ENCODE results near the gene MTREX.
A peak's percentile ranks its signal among the peaks of the same experiment; 100 is the strongest.

The MTREX gene

GRCh38 chr5:55325621-55326020 lies 17.8 kb downstream of the MTREX start:
- DNase-seq = no peak

- DNase-seq = no peak
Measured at GRCh38 chr5:55327281-55327680, 19.5 kb downstream of the MTREX start.

- DNase-seq = no peak
Measured at GRCh38 chr5:55331321-55331720, 23.5 kb downstream of the MTREX start.

GRCh38 chr5:55333017-55333416 lies 25.2 kb downstream of the MTREX start:
- DNase-seq = no peak

- no peak for DNase-seq
Measured at GRCh38 chr5:55333811-55334210, 26.0 kb downstream of the MTREX start.

- peak in 1 of 2 donors; percentile 2 for DNase-seq
Measured at GRCh38 chr5:55338092-55338613, 30.4 kb downstream of the MTREX start.

GRCh38 chr5:55338810-55339243 lies 31.0 kb downstream of the MTREX start:
- DNase-seq = no peak

- DNase-seq = no peak
Measured at GRCh38 chr5:55343107-55343506, 35.3 kb downstream of the MTREX start.

GRCh38 chr5:55343609-55344008 lies 35.8 kb downstream of the MTREX start:
- DNase-seq = no peak

GRCh38 chr5:55344392-55344992 lies 36.7 kb downstream of the MTREX start:
- peak; percentile 35 to 69 for DNase-seq

GRCh38 chr5:55345327-55345726 lies 37.5 kb downstream of the MTREX start:
- DNase-seq = no peak

- no peak for DNase-seq
Measured at GRCh38 chr5:55347786-55348185, 40.0 kb downstream of the MTREX start.

- no peak for DNase-seq
Measured at GRCh38 chr5:55350754-55351153, 43.0 kb downstream of the MTREX start.

GRCh38 chr5:55356896-55357295 lies 49.1 kb downstream of the MTREX start:
- no peak for DNase-seq

- no peak for DNase-seq
Measured at GRCh38 chr5:55360190-55360589, 52.4 kb downstream of the MTREX start.

GRCh38 chr5:55363856-55364255 lies 56.1 kb downstream of the MTREX start:
- DNase-seq = no peak

GRCh38 chr5:55364537-55365055 lies 56.8 kb downstream of the MTREX start:
- DNase-seq = no peak

- no peak for DNase-seq
Measured at GRCh38 chr5:55370291-55370925, 62.6 kb downstream of the MTREX start.

- DNase-seq = no peak
Measured at GRCh38 chr5:55371145-55371544, 63.4 kb downstream of the MTREX start.

GRCh38 chr5:55372130-55372925 lies 64.5 kb downstream of the MTREX start:
- DNase-seq = no peak

- DNase-seq = no peak
Measured at GRCh38 chr5:55377810-55378209, 70.0 kb downstream of the MTREX start.

- no peak for DNase-seq
Measured at GRCh38 chr5:55383254-55383653, 75.5 kb downstream of the MTREX start.

GRCh38 chr5:55384072-55384471 lies 76.3 kb downstream of the MTREX start:
- no peak for DNase-seq

- DNase-seq = no peak
Measured at GRCh38 chr5:55385227-55385626, 77.4 kb downstream of the MTREX start.

Measured in CD4-positive, alpha-beta T cell treated with Interleukin-1 beta for 1 hour (primary cell).